GM12872 (cell line): Measurements from ENCODE around the gene MICOS13.

Experiments
- CTCF ChIP-seq: IDR thresholded peaks from 3 replicates; pipeline ENCODE4 v1.5.1; 2011; ENCODE audit warnings: low read depth, mild to moderate bottlenecking, low read length, moderate library complexity; ENCODE audit not compliant: insufficient read depth

Gene MICOS13

GRCh38 chr19:5680437-5681368, at the start of gene MICOS13, which contains the start of gene HSD11B1L:
Gene MICOS13, minus strand, starts transcription at chr19:5680516. Its CDS starts 30 bp downstream, at chr19:5680486.
Gene HSD11B1L, plus strand, starts transcription at chr19:5681027. Its CDS starts 3,806 bp downstream, at chr19:5684833.
- TF ChIP-seq CTCF: no peak

- no peak for TF ChIP-seq CTCF
These were observed 47.2 kb upstream of the MICOS13 start for GRCh38 chr19:5727453-5728050.

GRCh38 chr19:5719961-5720790, 39.9 kb upstream of the MICOS13 start, which contains the start of the genes CATSPERD and LONP1:
Gene CATSPERD, plus strand, starts transcription at chr19:5720637. Its CDS starts 101 bp downstream, at chr19:5720738.
Gene LONP1, minus strand, starts transcription at chr19:5720146. Its CDS starts 14 bp downstream, at chr19:5720132.
- peak; percentile 97 for TF ChIP-seq CTCF

GRCh38 chr19:5719274-5719960, 39.1 kb upstream of the MICOS13 start:
- no peak for TF ChIP-seq CTCF

- TF ChIP-seq CTCF: no peak
These were observed 38.4 kb upstream of the MICOS13 start for GRCh38 chr19:5718579-5719273.

GRCh38 chr19:5718037-5718578, 37.8 kb upstream of the MICOS13 start:
- no peak for TF ChIP-seq CTCF
